OCI-LY7 (cell line): ENCODE results near the gene SORCS1.

Experiments used
- EZH2phosphoT487 ChIP-seq: fragments of 200-600 bp; sonication (generic); IDR thresholded peaks from 2 replicates; pipeline ENCODE4 v1.6.1; 2018; ENCODE audit warnings: low read depth, borderline replicate concordance, mild to moderate bottlenecking, mixed run types, antibody characterized with exemption, low read length, moderate library complexity, mixed read lengths
- TF ChIP-seq, protein P1 (sequence below): fragments of 200-600 bp; sonication (generic); conservative IDR thresholded peaks from 2 replicates; pipeline ENCODE4 v1.5.1; 2014; ENCODE audit warnings: mild to moderate bottlenecking, antibody characterized with exemption, low read length, moderate library complexity, mixed read lengths

GRCh38 chr10:106559442-106559841, 605.1 kb downstream of the SORCS1 start:
- TF ChIP-seq, protein P1, sequence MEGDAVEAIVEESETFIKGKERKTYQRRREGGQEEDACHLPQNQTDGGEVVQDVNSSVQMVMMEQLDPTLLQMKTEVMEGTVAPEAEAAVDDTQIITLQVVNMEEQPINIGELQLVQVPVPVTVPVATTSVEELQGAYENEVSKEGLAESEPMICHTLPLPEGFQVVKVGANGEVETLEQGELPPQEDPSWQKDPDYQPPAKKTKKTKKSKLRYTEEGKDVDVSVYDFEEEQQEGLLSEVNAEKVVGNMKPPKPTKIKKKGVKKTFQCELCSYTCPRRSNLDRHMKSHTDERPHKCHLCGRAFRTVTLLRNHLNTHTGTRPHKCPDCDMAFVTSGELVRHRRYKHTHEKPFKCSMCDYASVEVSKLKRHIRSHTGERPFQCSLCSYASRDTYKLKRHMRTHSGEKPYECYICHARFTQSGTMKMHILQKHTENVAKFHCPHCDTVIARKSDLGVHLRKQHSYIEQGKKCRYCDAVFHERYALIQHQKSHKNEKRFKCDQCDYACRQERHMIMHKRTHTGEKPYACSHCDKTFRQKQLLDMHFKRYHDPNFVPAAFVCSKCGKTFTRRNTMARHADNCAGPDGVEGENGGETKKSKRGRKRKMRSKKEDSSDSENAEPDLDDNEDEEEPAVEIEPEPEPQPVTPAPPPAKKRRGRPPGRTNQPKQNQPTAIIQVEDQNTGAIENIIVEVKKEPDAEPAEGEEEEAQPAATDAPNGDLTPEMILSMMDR, result no peak
- no peak for TF ChIP-seq EZH2phosphoT487
